H1 (cell line): ENCODE results near the gene FOSB. TPM values are rescaled to one million over a fixed set of nuclear protein-coding genes. Genes with fewer than 3 reads are reported as not detected.

Source experiments
- CBX5 ChIP-seq: fragments of 300-800, 300-1000 bp; sonication (generic); IDR thresholded peaks from 2 replicates; pipeline ENCODE4 v1.7.1; 2016; ENCODE audit warnings: antibody characterized with exemption, low read length, low read depth
- CTBP2 ChIP-seq: IDR thresholded peaks from 2 replicates; pipeline ENCODE4 v1.7.0; 2011; ENCODE audit warnings: borderline replicate concordance, mild to moderate bottlenecking, moderate library complexity, mixed read lengths, low read length; ENCODE audit not compliant: insufficient read depth, insufficient read length
- GTF2F1 ChIP-seq: IDR thresholded peaks from 2 replicates; pipeline ENCODE4 v1.6.1; 2012; ENCODE audit warnings: low read depth, low read length, improper control_type of control experiment, borderline replicate concordance
- MAFK ChIP-seq: IDR thresholded peaks from 2 replicates; pipeline ENCODE4 v1.6.1; 2012; ENCODE audit warnings: low read depth, mild to moderate bottlenecking, improper control_type of control experiment, low read length
- SIRT6 ChIP-seq: IDR thresholded peaks from one replicate; pipeline ENCODE4 v1.7.1; 2012; ENCODE audit warnings: low read length, inconsistent platforms
- TAF7 ChIP-seq: optimal IDR thresholded peaks from 2 replicates; pipeline ENCODE3; 2011; ENCODE audit warnings: low read depth, mild to moderate bottlenecking, inconsistent platforms, low read length, moderate library complexity, borderline replicate concordance
- YY1 ChIP-seq: IDR thresholded peaks from 2 replicates; pipeline ENCODE4 v1.6.1; 2011; ENCODE audit warnings: low read depth, mild to moderate bottlenecking, low read length
- polyA plus RNA-seq, 7 experiments: library from polyadenylated mRNA; depleted of rRNA in 3 of 7; stranded (reverse) in 5 of 7; unstranded in 2 of 7; fragments of >200 nt in 5 of 7; fragments of 200-250 nt in 2 of 7; gene quantifications; 1 replicate in 5 of 7; 2 replicates in 1 of 7; 4 replicates in 1 of 7; pipeline versions ENCODE4 v1.2.1 to v1.2.3, GENCODE V29; 2011 to 2013; ENCODE audit warnings: missing spikeins in 2 of 7, mixed read lengths in 2 of 7
- total RNA-seq: library from RNA; stranded (reverse); fragmentation: NEBNext Ultra II Directional; extraction: Animal tissue kit (Norgen Biotek cat#: 25700); gene quantifications from 2 replicates; pipeline ENCODE4 v1.2.1, GENCODE V29; 2021

FOSB gene
- total and polyA plus RNA-seq, 2 of the 8 experiments (the other 6 are each of a cell fraction or from before 2014, with no cell fraction given): 0.44 to 2.7 TPM

- TF ChIP-seq CBX5 (no peak), TAF7 (no peak), CTBP2 (no peak), YY1 (no peak), SIRT6 (no peak), MAFK (no peak), GTF2F1 (no peak)
These were observed 8.5 kb downstream of the FOSB start (continued) for GRCh38 chr19:45476304-45476703.
